ENCODE measurements around the gene PRRG1. TPM values are rescaled to one million over a fixed set of nuclear protein-coding genes. Genes with fewer than 3 reads are reported as not detected.
A peak's percentile ranks its signal among the peaks of the same experiment; 100 is the strongest.
"Not testable (repeated sequence)": the region's sequence is repeated elsewhere in the genome, so short reads cannot be mapped to it uniquely, and the experiment has no call there.

PRRG1 gene
- total and polyA plus RNA-seq, 2 donors (not counting 1 experiment from before 2014, with no cell fraction given), result 10.2 to 15.5 TPM

DNA sequence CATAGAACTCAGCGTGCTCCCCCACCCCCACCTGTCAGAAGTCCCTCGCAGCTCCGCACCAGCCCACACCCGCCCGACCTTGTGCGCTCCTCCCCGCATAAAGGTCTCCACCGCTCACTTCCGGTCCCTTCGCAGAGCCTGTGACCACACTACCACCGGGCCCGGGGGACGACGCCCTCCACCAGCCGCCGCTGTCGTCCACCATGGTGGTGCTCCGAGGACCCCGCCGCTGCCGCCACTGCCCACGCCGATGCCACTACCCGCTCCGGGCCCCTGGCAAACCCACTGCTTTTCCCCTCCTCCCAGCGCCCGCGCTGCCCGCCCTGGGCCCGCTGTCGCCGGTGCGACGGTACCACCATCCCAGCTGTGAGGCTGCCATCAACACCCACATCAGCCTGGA, 142.5 kb downstream of the PRRG1 start:
- Histone ChIP-seq H2AFZ (ENCODE audit: low read length) (no peak overlapping the region), H3K36me3 (ENCODE audit: control insufficient read depth, insufficient read depth, low read length) (no peaks in the 10 kb centered on the region), H3K9me3 (ENCODE audit: control insufficient read depth, insufficient read depth, low read depth, low read length) (no peaks in the 10 kb centered on the region), H3K9ac (ENCODE audit: insufficient read depth, low read length) (no peak overlapping the region), H3K27me3 (ENCODE audit: control insufficient read depth, insufficient read depth, low read length) (no peaks in the 10 kb centered on the region), H3K27ac (ENCODE audit: insufficient read depth, low read length) (no peak overlapping the region), H4K20me1 (ENCODE audit: control insufficient read depth, extremely low read depth, insufficient read depth, low read length) (no peaks in the 10 kb centered on the region), H3K4me1 (ENCODE audit: control insufficient read depth, extremely low read depth, insufficient read depth, low read length) (no peaks in the 10 kb centered on the region), H3K4me3 (replicated peaks in 1 of 4; ENCODE audit: control extremely low read depth in 1 of 4, insufficient read depth in 1 of 4, low read depth in 3 of 4, low read length in 4 of 4) (no peak overlapping the region), H3K79me2 (ENCODE audit: control insufficient read depth, insufficient read depth, low read length) (no peaks in the 10 kb centered on the region), H3K4me2 (ENCODE audit: extremely low read depth, insufficient read depth, low read length) (no peak overlapping the region)
- TF ChIP-seq CTCF (conservative IDR thresholded peaks at IDR 0.05 in 1 of 2, IDR thresholded peaks at IDR 0.05 in 1 of 2; ENCODE audit: low read depth in 1 of 2, low read length in 2 of 2), result no peak
- no peak for TF ChIP-seq EZH2 (IDR thresholded peaks at IDR 0.05; ENCODE audit: low read length, missing control alignments)
- no peak for DNase-seq (ENCODE audit: low read depth in 2 of 2)

DNA sequence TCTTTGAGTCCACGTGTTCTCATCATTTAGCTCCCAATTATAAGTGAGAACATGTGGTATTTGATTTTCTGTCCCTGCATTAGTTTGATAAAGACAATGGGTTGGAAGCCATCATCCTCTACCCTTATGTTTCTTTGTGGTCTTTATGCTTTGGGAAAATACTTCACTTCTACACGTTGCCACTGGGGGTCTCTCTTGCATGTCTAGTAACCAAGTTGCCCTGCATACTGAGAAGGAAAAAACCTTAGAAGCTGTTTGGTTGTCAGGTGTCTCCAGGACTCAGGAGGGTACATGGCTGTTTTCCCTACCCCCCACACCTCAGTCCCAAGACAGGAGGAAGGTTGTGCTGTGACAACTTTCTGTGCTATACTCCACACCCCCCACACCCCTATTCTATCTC, 146.6 kb downstream of the PRRG1 start:
- H3K27me3 ChIP-seq (ENCODE audit: control insufficient read depth, insufficient read depth, low read length); DNase-seq (ENCODE audit: low read depth in 2 of 2); H3K9ac ChIP-seq (ENCODE audit: insufficient read depth, low read length): not testable (repeated sequence)

DNA sequence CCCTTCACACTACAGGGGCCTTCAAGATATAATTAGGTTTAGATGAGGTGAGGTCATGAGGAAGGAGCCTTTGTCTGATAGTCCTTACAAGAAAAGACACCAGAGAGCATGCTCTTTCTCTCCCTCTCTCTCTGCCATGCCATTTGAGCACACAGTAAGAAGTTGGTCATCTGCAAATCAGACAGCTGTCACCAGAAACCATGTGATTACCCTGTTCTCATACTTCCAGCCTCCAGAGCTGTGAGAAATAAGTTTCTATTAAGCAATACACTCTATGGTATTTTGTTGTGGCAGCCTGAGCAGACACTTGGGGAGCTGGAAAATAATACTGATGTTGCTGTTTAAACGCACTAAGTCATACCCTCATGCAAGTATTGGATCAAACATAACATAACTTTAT, 148.0 kb downstream of the PRRG1 start:
- H3K27ac ChIP-seq (ENCODE audit: insufficient read depth, low read length); H3K27me3 ChIP-seq (ENCODE audit: control insufficient read depth, insufficient read depth, low read length); DNase-seq (ENCODE audit: low read depth in 2 of 2); H2AFZ ChIP-seq (ENCODE audit: low read length); H3K4me1 ChIP-seq (ENCODE audit: control insufficient read depth, extremely low read depth, insufficient read depth, low read length); H4K20me1 ChIP-seq (ENCODE audit: control insufficient read depth, extremely low read depth, insufficient read depth, low read length); H3K9ac ChIP-seq (ENCODE audit: insufficient read depth, low read length); H3K9me3 ChIP-seq (ENCODE audit: control insufficient read depth, insufficient read depth, low read depth, low read length); H3K36me3 ChIP-seq (ENCODE audit: control insufficient read depth, insufficient read depth, low read length); H3K4me3 ChIP-seq (replicated peaks in 1 of 4; ENCODE audit: control extremely low read depth in 1 of 4, insufficient read depth in 1 of 4, low read depth in 3 of 4, low read length in 4 of 4); H3K79me2 ChIP-seq (ENCODE audit: control insufficient read depth, insufficient read depth, low read length); H3K4me2 ChIP-seq (ENCODE audit: extremely low read depth, insufficient read depth, low read length): not testable (repeated sequence)

More for the DNA sequence above, 146.6 kb downstream of the PRRG1 start:
- peak; percentile 9 to 24 for TF ChIP-seq CTCF (conservative IDR thresholded peaks at IDR 0.05 in 1 of 2, IDR thresholded peaks at IDR 0.05 in 1 of 2; ENCODE audit: low read depth in 1 of 2, low read length in 2 of 2)
- not testable (repeated sequence) for H3K4me1 ChIP-seq (ENCODE audit: control insufficient read depth, extremely low read depth, insufficient read depth, low read length); H2AFZ ChIP-seq (ENCODE audit: low read length); H3K9me3 ChIP-seq (ENCODE audit: control insufficient read depth, insufficient read depth, low read depth, low read length); H3K79me2 ChIP-seq (ENCODE audit: control insufficient read depth, insufficient read depth, low read length); H3K4me2 ChIP-seq (ENCODE audit: extremely low read depth, insufficient read depth, low read length); H3K27ac ChIP-seq (ENCODE audit: insufficient read depth, low read length); H3K36me3 ChIP-seq (ENCODE audit: control insufficient read depth, insufficient read depth, low read length); H3K4me3 ChIP-seq (replicated peaks in 1 of 4; ENCODE audit: control extremely low read depth in 1 of 4, insufficient read depth in 1 of 4, low read depth in 3 of 4, low read length in 4 of 4); H4K20me1 ChIP-seq (ENCODE audit: control insufficient read depth, extremely low read depth, insufficient read depth, low read length)

GRCh38 chrX:37498323-37498722, 149.2 kb downstream of the PRRG1 start:
- not testable (repeated sequence) for H3K9ac ChIP-seq (ENCODE audit: insufficient read depth, low read length); H3K9me3 ChIP-seq (ENCODE audit: control insufficient read depth, insufficient read depth, low read depth, low read length); H3K27me3 ChIP-seq (ENCODE audit: control insufficient read depth, insufficient read depth, low read length); H4K20me1 ChIP-seq (ENCODE audit: control insufficient read depth, extremely low read depth, insufficient read depth, low read length); H3K27ac ChIP-seq (ENCODE audit: insufficient read depth, low read length); H3K4me1 ChIP-seq (ENCODE audit: control insufficient read depth, extremely low read depth, insufficient read depth, low read length); H2AFZ ChIP-seq (ENCODE audit: low read length); H3K79me2 ChIP-seq (ENCODE audit: control insufficient read depth, insufficient read depth, low read length); H3K4me3 ChIP-seq (replicated peaks in 1 of 4; ENCODE audit: control extremely low read depth in 1 of 4, insufficient read depth in 1 of 4, low read depth in 3 of 4, low read length in 4 of 4); H3K4me2 ChIP-seq (ENCODE audit: extremely low read depth, insufficient read depth, low read length); H3K36me3 ChIP-seq (ENCODE audit: control insufficient read depth, insufficient read depth, low read length); DNase-seq (ENCODE audit: low read depth in 2 of 2)

GRCh38 chrX:37499649-37500048, 150.5 kb downstream of the PRRG1 start:
- not testable (repeated sequence) for H3K36me3 ChIP-seq (ENCODE audit: control insufficient read depth, insufficient read depth, low read length); H3K4me2 ChIP-seq (ENCODE audit: extremely low read depth, insufficient read depth, low read length); H3K9me3 ChIP-seq (ENCODE audit: control insufficient read depth, insufficient read depth, low read depth, low read length); H3K4me1 ChIP-seq (ENCODE audit: control insufficient read depth, extremely low read depth, insufficient read depth, low read length); H3K4me3 ChIP-seq (replicated peaks in 1 of 4; ENCODE audit: control extremely low read depth in 1 of 4, insufficient read depth in 1 of 4, low read depth in 3 of 4, low read length in 4 of 4); H3K79me2 ChIP-seq (ENCODE audit: control insufficient read depth, insufficient read depth, low read length); H2AFZ ChIP-seq (ENCODE audit: low read length); H4K20me1 ChIP-seq (ENCODE audit: control insufficient read depth, extremely low read depth, insufficient read depth, low read length); H3K9ac ChIP-seq (ENCODE audit: insufficient read depth, low read length); H3K27ac ChIP-seq (ENCODE audit: insufficient read depth, low read length); H3K27me3 ChIP-seq (ENCODE audit: control insufficient read depth, insufficient read depth, low read length); DNase-seq (ENCODE audit: low read depth in 2 of 2)

Data from fibroblast of lung (primary cell).